ENCODE results near the gene CACNA1E. TPM values are rescaled to one million over a fixed set of nuclear protein-coding genes. Genes with fewer than 3 reads are reported as not detected.

The CACNA1E gene
- total and polyA plus RNA-seq, 2 of the 13 experiments (the other 11 are each of a cell fraction or from before 2014, with no cell fraction given), result not detected

DNA sequence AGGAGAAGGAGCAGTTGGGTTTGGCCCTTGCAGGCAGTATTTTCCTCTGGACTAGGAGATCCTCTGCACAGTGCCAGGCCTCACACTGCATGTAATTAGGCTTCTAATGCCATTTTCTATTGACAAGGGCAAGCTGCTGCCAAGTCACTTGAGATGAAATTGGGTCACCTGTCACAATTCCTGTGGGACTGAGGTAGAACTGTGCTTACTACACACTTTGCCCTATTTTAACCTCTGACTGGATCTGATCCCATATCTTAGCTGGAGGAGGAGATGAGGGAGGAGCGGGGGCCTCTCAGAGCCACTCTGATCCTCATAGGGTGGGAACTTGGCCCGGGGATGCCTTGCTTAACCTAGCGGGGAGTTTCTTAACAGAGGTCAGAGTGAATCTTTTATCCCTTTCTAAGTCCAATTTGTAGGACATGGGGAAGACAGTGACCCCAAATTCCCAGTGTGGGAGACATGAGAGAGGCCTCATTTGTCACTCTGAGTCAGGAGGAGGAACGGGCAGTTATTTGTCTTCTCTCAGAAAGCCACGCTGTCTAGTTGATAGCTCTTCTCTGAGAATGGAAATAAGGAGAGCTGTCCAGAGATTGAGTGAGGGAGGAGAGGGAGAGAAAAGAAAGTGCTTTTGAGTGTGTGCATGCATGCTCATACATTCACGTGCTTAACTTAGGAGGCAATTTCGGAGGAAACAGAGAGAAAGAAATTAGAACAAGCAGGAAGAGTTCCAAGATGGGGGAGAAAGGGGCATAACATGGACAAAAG lies 121.3 kb downstream of the CACNA1E start:
- H3K4me2 ChIP-seq (ENCODE audit: low read depth, low read length), result no peak overlapping the region
- no TSS peak for BruUV-seq (replicated peaks)
- peaks cover 0 to 1% of the 10 kb centered on the region in 2 experiments; a peak in 2 of 5 replicates for H3K27me3 ChIP-seq (ENCODE audit: control insufficient read depth in 1 of 2, insufficient read depth in 2 of 2, low read length in 2 of 2)
- intact Hi-C loops (cut with micrococcal nuclease; ENCODE audit: unreplicated experiment) (no loop called here), in situ Hi-C loops (cut with HindIII; ENCODE audit: extremely low pct_ligation_motif_present, low pct_unique_long_range_greater_than_20kb) (no loop called here)
- no peaks in the 10 kb centered on the region for H3K4me1 ChIP-seq (ENCODE audit: insufficient read depth, low read length)
- no peak overlapping the region for H3K4me3 ChIP-seq (replicated peaks in 1 of 3; ENCODE audit: insufficient read depth in 1 of 3, low read depth in 2 of 3, low read length in 3 of 3)
- H3K9me3 ChIP-seq (ENCODE audit: low read length), result no peaks in the 10 kb centered on the region
- CTCF ChIA-PET (ENCODE audit: low intra/inter-chr PET ratio, low total read pairs), result no interaction called here
- H3K9ac ChIP-seq (ENCODE audit: insufficient read depth, low read depth, low read length), result no peak overlapping the region
- FAIRE-seq, result no peak
- 1% methylated on average over 6 of the region's 7 CpGs for WGBS (ENCODE audit: low lambda C conversion rate)
- H3K79me2 ChIP-seq (ENCODE audit: insufficient read depth, low read length), result no peaks in the 10 kb centered on the region
- H2AFZ ChIP-seq (ENCODE audit: low read length), result no peak overlapping the region
- no peaks in the 10 kb centered on the region for H3K36me3 ChIP-seq (replicated peaks in 1 of 2; ENCODE audit: control insufficient read depth in 1 of 2, insufficient read depth in 2 of 2, low read length in 2 of 2)
- H3K27ac ChIP-seq (ENCODE audit: extremely low read length, insufficient read depth, low read length), result no peak overlapping the region
- POLR2A ChIA-PET, result no interaction called here
- no peak for TF ChIP-seq TBP (CRISPR knock-in tag; IDR thresholded peaks at IDR 0.05)
- no peak for TF ChIP-seq MAX (IDR thresholded peaks at IDR 0.05)
- no peak for TF ChIP-seq KMT2B (CRISPR knock-in tag; IDR thresholded peaks at IDR 0.05)
- no peak for TF ChIP-seq ZNF580 (CRISPR knock-in tag; IDR thresholded peaks at IDR 0.05; ENCODE audit: borderline replicate concordance, low read depth)
- TF ChIP-seq ZNF780A (CRISPR knock-in tag; IDR thresholded peaks at IDR 0.05), result no peak
- TF ChIP-seq ZNF674 (CRISPR knock-in tag; IDR thresholded peaks at IDR 0.05; ENCODE audit: low read depth), result no peak
- TF ChIP-seq AGO1 (IDR thresholded peaks at IDR 0.05; ENCODE audit: low read depth, low read length, poor library complexity, severe bottlenecking), result no peak
- TF ChIP-seq ZNF567 (CRISPR knock-in tag; IDR thresholded peaks at IDR 0.05; ENCODE audit: borderline replicate concordance), result no peak
- TF ChIP-seq JUN (CRISPR knock-in tag; IDR thresholded peaks at IDR 0.05), result no peak
- ATAC-seq, result no peak
- DNase-seq (ENCODE audit: low spot score), result no peak
- H4K20me1 ChIP-seq (ENCODE audit: insufficient read depth, low read length), result no peaks in the 10 kb centered on the region

All from HepG2 (cell line).